DMS79 (cell line): Measurements from ENCODE around the gene MYCL.
A peak's percentile ranks its signal among the peaks of the same experiment; 100 is the strongest.

Experiments used
- DNase-seq: peaks from one replicate; lab custom pipeline; 2025; lab: John Stamatoyannopoulos, UW

The MYCL gene

GRCh38 chr1:39901714-39902459, at the start of gene MYCL:
Gene MYCL, minus strand, starts transcription at chr1:39901917. Its CDS starts 483 bp downstream, at chr1:39901434.
- DNase-seq = peak; percentile 85

- no peak for DNase-seq
These were observed 48.2 kb upstream of the MYCL start for GRCh38 chr1:39949891-39950290.

GRCh38 chr1:39947260-39947659, 45.5 kb upstream of the MYCL start:
- no peak for DNase-seq

GRCh38 chr1:39946216-39946615, 44.5 kb upstream of the MYCL start:
- DNase-seq = no peak

- DNase-seq = no peak
These were observed 42.8 kb upstream of the MYCL start for GRCh38 chr1:39944410-39945112.

GRCh38 chr1:39943471-39944290, 42.0 kb upstream of the MYCL start:
- no peak for DNase-seq

GRCh38 chr1:39940980-39941871, 39.5 kb upstream of the MYCL start:
- DNase-seq = peak; percentile 84

GRCh38 chr1:39940253-39940652, 38.5 kb upstream of the MYCL start:
- no peak for DNase-seq

GRCh38 chr1:39938856-39939255, 37.1 kb upstream of the MYCL start:
- DNase-seq = no peak

GRCh38 chr1:39936724-39937491, 35.2 kb upstream of the MYCL start:
- DNase-seq = no peak

- DNase-seq = no peak
These were observed 32.5 kb upstream of the MYCL start for GRCh38 chr1:39933956-39934941.

GRCh38 chr1:39928809-39929587, 27.3 kb upstream of the MYCL start:
- DNase-seq = no peak

GRCh38 chr1:39927538-39927937, 25.8 kb upstream of the MYCL start:
- no peak for DNase-seq

GRCh38 chr1:39926820-39927219, 25.1 kb upstream of the MYCL start:
- DNase-seq = peak; percentile 83

- DNase-seq = peak; percentile 89
These were observed 24.7 kb upstream of the MYCL start for GRCh38 chr1:39926343-39926793.

GRCh38 chr1:39925721-39926342, 24.1 kb upstream of the MYCL start:
- DNase-seq = no peak

- no peak for DNase-seq
These were observed 20.6 kb upstream of the MYCL start for GRCh38 chr1:39922251-39922688.

GRCh38 chr1:39919545-39919944, 17.8 kb upstream of the MYCL start:
- peak; percentile 54 for DNase-seq
